ENCODE data around the gene ADAM12.

GRCh38 chr10:126314863-126315493, 73.3 kb downstream of the ADAM12 start:
- TF ChIP-seq, protein P1, sequence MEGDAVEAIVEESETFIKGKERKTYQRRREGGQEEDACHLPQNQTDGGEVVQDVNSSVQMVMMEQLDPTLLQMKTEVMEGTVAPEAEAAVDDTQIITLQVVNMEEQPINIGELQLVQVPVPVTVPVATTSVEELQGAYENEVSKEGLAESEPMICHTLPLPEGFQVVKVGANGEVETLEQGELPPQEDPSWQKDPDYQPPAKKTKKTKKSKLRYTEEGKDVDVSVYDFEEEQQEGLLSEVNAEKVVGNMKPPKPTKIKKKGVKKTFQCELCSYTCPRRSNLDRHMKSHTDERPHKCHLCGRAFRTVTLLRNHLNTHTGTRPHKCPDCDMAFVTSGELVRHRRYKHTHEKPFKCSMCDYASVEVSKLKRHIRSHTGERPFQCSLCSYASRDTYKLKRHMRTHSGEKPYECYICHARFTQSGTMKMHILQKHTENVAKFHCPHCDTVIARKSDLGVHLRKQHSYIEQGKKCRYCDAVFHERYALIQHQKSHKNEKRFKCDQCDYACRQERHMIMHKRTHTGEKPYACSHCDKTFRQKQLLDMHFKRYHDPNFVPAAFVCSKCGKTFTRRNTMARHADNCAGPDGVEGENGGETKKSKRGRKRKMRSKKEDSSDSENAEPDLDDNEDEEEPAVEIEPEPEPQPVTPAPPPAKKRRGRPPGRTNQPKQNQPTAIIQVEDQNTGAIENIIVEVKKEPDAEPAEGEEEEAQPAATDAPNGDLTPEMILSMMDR (IDR thresholded peaks at IDR 0.05): no peak
- TF ChIP-seq POLR2A (IDR thresholded peaks at IDR 0.05): no peak
